Measurements from ENCODE around the gene APCDD1L.

DNA sequence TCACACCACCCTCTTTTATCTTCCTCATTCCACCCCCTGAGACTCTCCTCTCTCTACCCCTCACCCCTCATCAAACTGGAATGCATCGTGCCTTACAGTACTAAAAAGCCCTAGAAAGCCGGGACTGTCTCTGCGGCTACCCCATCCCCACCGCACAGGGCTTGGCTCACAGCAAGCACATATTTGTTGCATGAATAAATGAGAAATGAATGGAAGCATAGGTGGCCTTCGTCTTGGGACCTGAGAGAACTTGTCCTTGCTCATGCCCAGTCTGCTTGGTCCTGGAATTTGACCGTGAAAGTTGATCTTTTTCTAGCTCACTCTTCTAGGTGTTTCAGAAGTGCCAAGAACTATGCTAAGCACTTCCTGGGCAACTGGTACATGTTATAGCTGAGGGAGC, 53.3 kb downstream of the APCDD1L start:
- TF ChIP-seq RFX5 (IDR thresholded peaks at IDR 0.05; ENCODE audit: low read length) (no peak), NFIC (IDR thresholded peaks at IDR 0.05; ENCODE audit: borderline replicate concordance) (0 out of 2 replicates have a peak, but pooled peaks have one; percentile 21), RAD21 (IDR thresholded peaks at IDR 0.05; ENCODE audit: low read length) (no peak), YY1 (IDR thresholded peaks at IDR 0.05; ENCODE audit: low read depth) (no peak), FOXM1 (IDR thresholded peaks at IDR 0.05; ENCODE audit: low read depth) (no peak), EZH2phosphoT487 (IDR thresholded peaks at IDR 0.05; ENCODE audit: borderline replicate concordance, low read depth) (no peak), EP300 (IDR thresholded peaks at IDR 0.05; ENCODE audit: borderline replicate concordance in 1 of 2, low read depth in 1 of 2, low read length in 1 of 2) (no peak), POLR2AphosphoS5 (IDR thresholded peaks at IDR 0.05; ENCODE audit: low read depth, low read length) (no peak), FOXJ3 (CRISPR knock-in tag; IDR thresholded peaks at IDR 0.05) (no peak)
- TF ChIP-seq, protein P1, sequence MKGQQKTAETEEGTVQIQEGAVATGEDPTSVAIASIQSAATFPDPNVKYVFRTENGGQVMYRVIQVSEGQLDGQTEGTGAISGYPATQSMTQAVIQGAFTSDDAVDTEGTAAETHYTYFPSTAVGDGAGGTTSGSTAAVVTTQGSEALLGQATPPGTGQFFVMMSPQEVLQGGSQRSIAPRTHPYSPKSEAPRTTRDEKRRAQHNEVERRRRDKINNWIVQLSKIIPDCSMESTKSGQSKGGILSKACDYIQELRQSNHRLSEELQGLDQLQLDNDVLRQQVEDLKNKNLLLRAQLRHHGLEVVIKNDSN (IDR thresholded peaks at IDR 0.05; ENCODE audit: borderline replicate concordance, low read depth): no peak
- TF ChIP-seq, protein P2, sequence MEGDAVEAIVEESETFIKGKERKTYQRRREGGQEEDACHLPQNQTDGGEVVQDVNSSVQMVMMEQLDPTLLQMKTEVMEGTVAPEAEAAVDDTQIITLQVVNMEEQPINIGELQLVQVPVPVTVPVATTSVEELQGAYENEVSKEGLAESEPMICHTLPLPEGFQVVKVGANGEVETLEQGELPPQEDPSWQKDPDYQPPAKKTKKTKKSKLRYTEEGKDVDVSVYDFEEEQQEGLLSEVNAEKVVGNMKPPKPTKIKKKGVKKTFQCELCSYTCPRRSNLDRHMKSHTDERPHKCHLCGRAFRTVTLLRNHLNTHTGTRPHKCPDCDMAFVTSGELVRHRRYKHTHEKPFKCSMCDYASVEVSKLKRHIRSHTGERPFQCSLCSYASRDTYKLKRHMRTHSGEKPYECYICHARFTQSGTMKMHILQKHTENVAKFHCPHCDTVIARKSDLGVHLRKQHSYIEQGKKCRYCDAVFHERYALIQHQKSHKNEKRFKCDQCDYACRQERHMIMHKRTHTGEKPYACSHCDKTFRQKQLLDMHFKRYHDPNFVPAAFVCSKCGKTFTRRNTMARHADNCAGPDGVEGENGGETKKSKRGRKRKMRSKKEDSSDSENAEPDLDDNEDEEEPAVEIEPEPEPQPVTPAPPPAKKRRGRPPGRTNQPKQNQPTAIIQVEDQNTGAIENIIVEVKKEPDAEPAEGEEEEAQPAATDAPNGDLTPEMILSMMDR (IDR thresholded peaks at IDR 0.05): no peak
- TF ChIP-seq, protein P3, sequence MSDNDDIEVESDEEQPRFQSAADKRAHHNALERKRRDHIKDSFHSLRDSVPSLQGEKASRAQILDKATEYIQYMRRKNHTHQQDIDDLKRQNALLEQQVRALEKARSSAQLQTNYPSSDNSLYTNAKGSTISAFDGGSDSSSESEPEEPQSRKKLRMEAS (IDR thresholded peaks at IDR 0.05; ENCODE audit: low read depth): no peak
- TF ChIP-seq, protein P4, sequence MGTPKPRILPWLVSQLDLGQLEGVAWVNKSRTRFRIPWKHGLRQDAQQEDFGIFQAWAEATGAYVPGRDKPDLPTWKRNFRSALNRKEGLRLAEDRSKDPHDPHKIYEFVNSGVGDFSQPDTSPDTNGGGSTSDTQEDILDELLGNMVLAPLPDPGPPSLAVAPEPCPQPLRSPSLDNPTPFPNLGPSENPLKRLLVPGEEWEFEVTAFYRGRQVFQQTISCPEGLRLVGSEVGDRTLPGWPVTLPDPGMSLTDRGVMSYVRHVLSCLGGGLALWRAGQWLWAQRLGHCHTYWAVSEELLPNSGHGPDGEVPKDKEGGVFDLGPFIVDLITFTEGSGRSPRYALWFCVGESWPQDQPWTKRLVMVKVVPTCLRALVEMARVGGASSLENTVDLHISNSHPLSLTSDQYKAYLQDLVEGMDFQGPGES (IDR thresholded peaks at IDR 0.05; ENCODE audit: low read depth, low read length): no peak
